Liver (tissue), 9 donors: Measurements from ENCODE around the gene HECTD1. TPM values are rescaled to one million over a fixed set of nuclear protein-coding genes. Genes with fewer than 3 reads are reported as not detected.
A peak's percentile ranks its signal among the peaks of the same experiment; 100 is the strongest.
"Not testable (repeated sequence)": the region's sequence is repeated elsewhere in the genome, so short reads cannot be mapped to it uniquely, and the experiment has no call there.

ENCODE experiments used
- DNase-seq: peaks from one replicate; pipeline ENCODE4 v3.0.0-alpha.2; 2017; ENCODE audit warnings: low spot score
- H3K27ac ChIP-seq, 2 donors: one replicate each; pipeline ENCODE4 v1.7.0; 2013; ENCODE audit warnings: inconsistent platforms in 2 of 2, low read length in 2 of 2, control low read depth in 1 of 2, low read depth in 1 of 2, mild to moderate bottlenecking in 1 of 2
- H3K27me3 ChIP-seq, 4 donors: one replicate each; pipeline versions ENCODE4 v1.6.1 to v1.7.0; 2013; ENCODE audit warnings: low read length in 3 of 4, inconsistent platforms in 1 of 4, mild to moderate bottlenecking in 1 of 4, moderate library complexity in 1 of 4; ENCODE audit not compliant: control insufficient read depth in 4 of 4, insufficient read depth in 4 of 4
- H3K36me3 ChIP-seq, 4 donors: one replicate each; pipeline versions ENCODE4 v1.6.1 to v1.7.0; 2013; ENCODE audit warnings: low read length in 3 of 4, mild to moderate bottlenecking in 3 of 4, low read depth in 1 of 4, moderate library complexity in 1 of 4; ENCODE audit not compliant: control insufficient read depth in 4 of 4, insufficient read depth in 3 of 4
- H3K4me1 ChIP-seq, 4 donors: one replicate each; pipeline versions ENCODE4 v1.6.1 to v1.7.0; 2013; ENCODE audit warnings: low read length in 3 of 4, mild to moderate bottlenecking in 3 of 4, moderate library complexity in 1 of 4; ENCODE audit not compliant: control insufficient read depth in 4 of 4, insufficient read depth in 4 of 4
- H3K4me3 ChIP-seq, 3 donors: one replicate each; pipeline versions ENCODE4 v1.6.1 to v1.7.0; 2013; ENCODE audit warnings: low read length in 3 of 3, control low read depth in 1 of 3, low read depth in 1 of 3, mild to moderate bottlenecking in 1 of 3
- H3K9ac ChIP-seq, 2 donors: one replicate each; pipeline ENCODE4 v1.7.0; 2013; ENCODE audit warnings: low read length in 2 of 2, mild to moderate bottlenecking in 2 of 2, moderate library complexity in 2 of 2, control low read depth in 1 of 2, low read depth in 1 of 2
- H3K9me3 ChIP-seq, 4 donors: one replicate each; pipeline versions ENCODE4 v1.6.1 to v1.7.0; 2013; ENCODE audit warnings: low read length in 3 of 4; ENCODE audit not compliant: control insufficient read depth in 4 of 4
- CTCF ChIP-seq: fragments of 150-350 bp; IDR thresholded peaks from 2 replicates; pipeline ENCODE4 v1.5.1; 2017; ENCODE audit warnings: improper control_type of control experiment, low read depth, low read length; ENCODE audit not compliant: missing input control
- FOXA1 ChIP-seq: IDR thresholded peaks from 2 replicates; pipeline ENCODE4 v1.6.1; 2016; ENCODE audit warnings: antibody characterized with exemption
- GABPA ChIP-seq, 2 donors: IDR thresholded peaks in 1 of 2; conservative IDR thresholded peaks in 1 of 2; 2 replicates each; pipeline ENCODE4 v1.6.1; 2016; ENCODE audit warnings: antibody characterized with exemption in 2 of 2, mild to moderate bottlenecking in 1 of 2, moderate library complexity in 1 of 2
- HNF4G ChIP-seq: IDR thresholded peaks from 2 replicates; pipeline ENCODE4 v1.6.1; 2016; ENCODE audit warnings: antibody characterized with exemption
- RXRA ChIP-seq, 2 donors: IDR thresholded peaks; 2 replicates each; pipeline ENCODE4 v1.6.1; 2017 to 2018; ENCODE audit warnings: antibody characterized with exemption in 2 of 2, mild to moderate bottlenecking in 1 of 2
- SP1 ChIP-seq: IDR thresholded peaks from 2 replicates; pipeline ENCODE4 v1.6.1; 2018; ENCODE audit warnings: antibody characterized with exemption, mild to moderate bottlenecking
- TAF1 ChIP-seq: conservative IDR thresholded peaks from 2 replicates; pipeline ENCODE4 v1.6.1; 2016; ENCODE audit warnings: antibody characterized with exemption, mild to moderate bottlenecking
- YY1 ChIP-seq: IDR thresholded peaks from 2 replicates; pipeline ENCODE4 v1.6.1; 2016; ENCODE audit warnings: antibody characterized with exemption, mild to moderate bottlenecking
- WGBS: extraction: QIAGEN DNeasy Blood & Tissue Kit; methylation state at CpG from one replicate; pipeline ENCODE4 v1.1.7; 2013; 5-methylcytosine and 5-hydroxymethylcytosine counted together
- polyA plus RNA-seq, 2 donors: library from polyadenylated mRNA; stranded (reverse) in 1 of 2; unstranded in 1 of 2; fragments of 200-250 nt in 1 of 2; fragments of >200 nt in 1 of 2; fragmentation: Nextera tagmentation in 1 of 2; extraction: Ambion mirVana in 1 of 2; gene quantifications; one replicate each; pipeline versions ENCODE4 v1.2.1 to v1.2.3, GENCODE V29; 2013 to 2015
- total RNA-seq, 2 donors: library from RNA; depleted of rRNA; stranded (reverse); fragments of >200 nt; gene quantifications; one replicate each; pipeline ENCODE4 v1.2.3, GENCODE V29; 2014
- donor health status: healthy.
- donor health status: healthy.
- donor health status: healthy.
- donor health status: healthy.
- donor health status: healthy.

Gene HECTD1
- total and polyA plus RNA-seq, 4 donors = 46.8 to 256 (median 118) TPM

GRCh38 chr14:31206536-31207286 lies 882 bp downstream of the HECTD1 start (continued):
- TF ChIP-seq GABPA (IDR thresholded peaks at IDR 0.05 in 1 of 2, conservative IDR thresholded peaks at IDR 0.05 in 1 of 2) (no peak), HNF4G (no peak)

GRCh38 chr14:31205681-31206535 lies 1.7 kb downstream of the HECTD1 start:
- peak overlapping the region; percentile 65 to 83 (median 69) for H3K4me3 ChIP-seq
- no peaks in the 10 kb centered on the region for H3K27me3 ChIP-seq
- TF ChIP-seq YY1 = peak; percentile 37
- TF ChIP-seq TAF1 = peak; percentile 29
- TF ChIP-seq RXRA (IDR thresholded peaks at IDR 0.05) = no peak
- no peak for TF ChIP-seq SP1
- DNase-seq = no peak
- no peaks in the 10 kb centered on the region for H3K9me3 ChIP-seq
- H3K4me1 ChIP-seq = peaks cover 2 to 22% (median 4%) of the 10 kb centered on the region in 4 donors
- peak overlapping the region; percentile 91 to 100 for H3K27ac ChIP-seq
- peak overlapping the region; percentile 97 to 100 for H3K9ac ChIP-seq
- 3% methylated on average over 9 of the region's 9 CpGs for WGBS
- peaks cover 2 to 12% (median 4%) of the 10 kb centered on the region in 4 donors for H3K36me3 ChIP-seq

GRCh38 chr14:31204593-31205534 lies 2.7 kb downstream of the HECTD1 start:
- peak overlapping the region; percentile 97 to 100 for H3K9ac ChIP-seq
- TF ChIP-seq FOXA1 (no peak), CTCF (no peak)
- peaks cover 2 to 27% (median 6%) of the 10 kb centered on the region in 4 donors for H3K4me1 ChIP-seq
- peak overlapping the region; percentile 91 to 100 for H3K27ac ChIP-seq
- no peak for DNase-seq
- no peaks in the 10 kb centered on the region for H3K27me3 ChIP-seq
- H3K9me3 ChIP-seq = no peaks in the 10 kb centered on the region
- WGBS = 16% methylated on average over 3 of the region's 3 CpGs
- peaks cover 2 to 13% (median 4%) of the 10 kb centered on the region in 4 donors for H3K36me3 ChIP-seq
- peak overlapping the region; percentile 65 to 83 (median 69) for H3K4me3 ChIP-seq

GRCh38 chr14:31203899-31204592 lies 3.5 kb downstream of the HECTD1 start:
- peaks cover 2 to 13% (median 4%) of the 10 kb centered on the region in 4 donors for H3K36me3 ChIP-seq
- H3K4me1 ChIP-seq = peaks cover 2 to 31% (median 6%) of the 10 kb centered on the region in 4 donors
- not testable (repeated sequence) for H3K27ac ChIP-seq, DNase-seq, H3K9ac ChIP-seq, H3K27me3 ChIP-seq, H3K9me3 ChIP-seq, H3K4me3 ChIP-seq
- 92% methylated on average over 11 of the region's 11 CpGs for WGBS
